Activated CD8-positive, alpha-beta memory T cell treated with anti-CD3 and anti-CD28 coated beads, Interleukin-2, amount 10 ng/mL, durations not matched to agents 7 days and 5 days (primary cell): ENCODE results near the gene PRKCQ. TPM values are rescaled to one million over a fixed set of nuclear protein-coding genes. Genes with fewer than 3 reads are reported as not detected.

Source experiments
- ATAC-seq: fragments of 150-1000 bp; cut with Tn5 transposase; one replicate; pipeline ENCODE4 v1.10.0; 2021; ENCODE audit warnings: moderate library complexity
- CTCF ChIA-PET: fragments of 350-600 bp; sonication (Branson Sonifier 250); formaldehyde crosslinking; loops from one replicate; lab custom pipeline; 2021; ENCODE audit warnings: antibody characterized with exemption; lab: Charles Lee
- DNase-seq: peaks from one replicate; pipeline ENCODE4 v3.0.0-alpha.2; 2020
- H3K27ac Mint-ChIP-seq: one replicate; pipeline ENCODE4 v1.8.0; 2021; ENCODE audit warnings: mild to moderate bottlenecking, mixed read lengths
- H3K27me3 Mint-ChIP-seq: one replicate; pipeline ENCODE4 v1.8.0; 2021; ENCODE audit warnings: mixed read lengths
- H3K36me3 Mint-ChIP-seq: one replicate; pipeline ENCODE4 v1.8.0; 2021; ENCODE audit warnings: mild to moderate bottlenecking, mixed read lengths
- H3K4me1 Mint-ChIP-seq: one replicate; pipeline ENCODE4 v1.8.0; 2021; ENCODE audit warnings: mixed read lengths
- H3K4me3 Mint-ChIP-seq: one replicate; pipeline ENCODE4 v1.8.0; 2021; ENCODE audit warnings: mild to moderate bottlenecking, moderate library complexity, mixed read lengths
- H3K9me3 Mint-ChIP-seq: one replicate; pipeline ENCODE4 v1.8.0; 2022; ENCODE audit warnings: low read depth, mixed read lengths
- total RNA-seq, 2 experiments: library from RNA; stranded (reverse); gene quantifications; one replicate each; pipeline ENCODE4 v1.2.3, GENCODE V29; 2021

Gene PRKCQ
- total RNA-seq, 2 experiments from 2014 or later: 51.0 to 58.7 TPM

DNA sequence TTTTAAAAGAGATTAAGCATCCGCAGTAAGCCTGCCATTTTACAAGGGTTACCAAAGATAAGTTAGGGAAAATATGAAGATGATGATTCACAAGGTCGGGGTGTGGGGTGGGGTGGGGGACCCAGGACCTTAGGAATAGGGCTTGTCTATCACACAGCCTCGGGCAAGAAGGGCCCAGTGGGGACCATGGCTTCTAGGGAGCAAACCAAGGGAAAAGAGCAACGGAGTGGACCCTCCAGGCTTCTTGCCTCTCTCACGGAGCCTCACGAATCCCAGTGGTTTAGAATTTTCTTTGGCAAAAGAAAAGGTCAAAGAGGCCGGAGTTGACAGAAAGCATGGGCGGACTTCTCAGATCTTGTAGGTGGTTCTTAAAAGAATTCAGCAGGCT lies 1.3 kb downstream of the PRKCQ start:
- CTCF ChIA-PET: interaction anchor here (0.7 to 7.1 kb wide), 16 partner anchors 9 to 166 kb away, joined by 3 to 56 read pairs (median 7); no protein-coding TSS in a partner anchor
- Mint-ChIP-seq H3K4me3 (peak overlapping the region; percentile 84), H3K4me1 (peaks cover 59% of the 10 kb centered on the region), H3K27me3 (no peaks in the 10 kb centered on the region), H3K36me3 (peaks cover 53% of the 10 kb centered on the region), H3K9me3 (no peaks in the 10 kb centered on the region), H3K27ac (peak overlapping the region; percentile 90)
- DNase-seq: no peak
- ATAC-seq: no peak

- peaks cover 49% of the 10 kb centered on the region for H3K36me3 Mint-ChIP-seq
- peak; percentile 71 for DNase-seq
Observed at GRCh38 chr10:6578251-6578771, 1.8 kb downstream of the PRKCQ start.

GRCh38 chr10:6576326-6576725 lies 3.8 kb downstream of the PRKCQ start:
- Mint-ChIP-seq H3K27me3 (no peaks in the 10 kb centered on the region), H3K4me1 (peaks cover 52% of the 10 kb centered on the region), H3K9me3 (no peaks in the 10 kb centered on the region), H3K36me3 (peaks cover 39% of the 10 kb centered on the region), H3K27ac (peak overlapping the region; percentile 73), H3K4me3 (peak overlapping the region; percentile 67)
- CTCF ChIA-PET: interaction anchor here (0.7 to 7.1 kb wide), 9 partner anchors 13 to 489 kb away, joined by 3 to 56 read pairs (median 5); no protein-coding TSS in a partner anchor
- DNase-seq (no peak), ATAC-seq (no peak)

More at GRCh38 chr10:6578251-6578771, 1.8 kb downstream of the PRKCQ start:
- no peaks in the 10 kb centered on the region for H3K9me3 Mint-ChIP-seq
- peak overlapping the region; percentile 84 for H3K4me3 Mint-ChIP-seq
- peak overlapping the region; percentile 90 for H3K27ac Mint-ChIP-seq
- H3K4me1 Mint-ChIP-seq: peaks cover 59% of the 10 kb centered on the region
- CTCF ChIA-PET: interaction anchor here (0.7 to 7.1 kb wide), 18 partner anchors 9 to 491 kb away, joined by 3 to 56 read pairs (median 6); no protein-coding TSS in a partner anchor
- ATAC-seq: peak; percentile 17
- H3K27me3 Mint-ChIP-seq: no peaks in the 10 kb centered on the region

DNA sequence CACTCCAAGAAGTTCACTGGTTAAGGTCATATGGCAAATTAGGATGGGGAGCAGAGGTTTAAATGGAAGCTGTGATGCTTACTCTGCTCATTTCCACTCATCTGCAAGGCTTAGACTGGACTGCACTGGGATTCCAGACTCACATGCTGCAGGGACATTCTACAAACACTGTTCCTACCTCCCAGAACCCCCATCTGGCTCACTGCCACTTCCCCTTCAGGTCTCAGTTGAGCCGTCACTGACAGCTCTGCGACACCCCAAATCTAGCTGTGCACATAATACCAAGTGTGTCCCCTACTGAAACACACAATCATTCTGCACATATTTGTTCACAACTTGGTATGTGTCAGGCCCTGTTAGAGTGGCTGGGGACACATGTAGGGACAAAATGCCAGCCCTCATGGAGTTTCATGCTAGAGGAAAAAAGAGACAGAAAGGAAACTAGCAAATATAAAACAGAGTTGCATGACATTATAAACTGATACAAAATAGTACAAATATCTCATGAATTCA lies 5.4 kb downstream of the PRKCQ start:
- H3K36me3 Mint-ChIP-seq: peaks cover 47% of the 10 kb centered on the region
- no peaks in the 10 kb centered on the region for H3K27me3 Mint-ChIP-seq
- no peaks in the 10 kb centered on the region for H3K9me3 Mint-ChIP-seq
- H3K4me3 Mint-ChIP-seq: peak overlapping the region; percentile 2
- CTCF ChIA-PET: interaction anchor here (1.0 kb wide), 1 partner anchor 11 kb away, joined by 3 read pairs; no protein-coding TSS in a partner anchor
- ATAC-seq (no peak), DNase-seq (no peak)
- H3K4me1 Mint-ChIP-seq: peaks cover 66% of the 10 kb centered on the region
- peak overlapping the region; percentile 8 for H3K27ac Mint-ChIP-seq

- DNase-seq (no peak), ATAC-seq (no peak)
- H3K4me3 Mint-ChIP-seq: no peak overlapping the region
- no peaks in the 10 kb centered on the region for H3K9me3 Mint-ChIP-seq
- peaks cover 72% of the 10 kb centered on the region for H3K4me1 Mint-ChIP-seq
- no peaks in the 10 kb centered on the region for H3K27me3 Mint-ChIP-seq
- H3K36me3 Mint-ChIP-seq: peaks cover 37% of the 10 kb centered on the region
- H3K27ac Mint-ChIP-seq: no peak overlapping the region
- CTCF ChIA-PET: interaction anchor here (1.2 to 1.5 kb wide), 3 partner anchors 10 to 126 kb away, joined by 3 read pairs; partner anchors contain the start of gene PRKCQ
Observed at GRCh38 chr10:6570893-6571292, 9.2 kb downstream of the PRKCQ start.

- Mint-ChIP-seq H3K36me3 (peaks cover 31% of the 10 kb centered on the region), H3K4me3 (no peak overlapping the region), H3K27ac (no peak overlapping the region), H3K4me1 (peaks cover 68% of the 10 kb centered on the region), H3K9me3 (no peaks in the 10 kb centered on the region), H3K27me3 (no peaks in the 10 kb centered on the region)
- CTCF ChIA-PET: interaction anchor here (1.0 to 1.6 kb wide), 3 partner anchors 9 to 78 kb away, joined by 3 to 4 read pairs (median 3); no protein-coding TSS in a partner anchor
- DNase-seq (no peak), ATAC-seq (no peak)
Observed at GRCh38 chr10:6569259-6569658, 10.8 kb downstream of the PRKCQ start.

- no peak for ATAC-seq
- H3K36me3 Mint-ChIP-seq: peaks cover 37% of the 10 kb centered on the region
- no peak overlapping the region for H3K27ac Mint-ChIP-seq
- H3K27me3 Mint-ChIP-seq: no peaks in the 10 kb centered on the region
- H3K4me3 Mint-ChIP-seq: no peak overlapping the region
- no peaks in the 10 kb centered on the region for H3K9me3 Mint-ChIP-seq
- CTCF ChIA-PET: interaction anchor here (1.2 kb wide), 1 partner anchor 13 kb away, joined by 3 read pairs; no protein-coding TSS in a partner anchor
- DNase-seq: no peak
- peaks cover 72% of the 10 kb centered on the region for H3K4me1 Mint-ChIP-seq
Observed at GRCh38 chr10:6567884-6568283, 12.2 kb downstream of the PRKCQ start.

- no peaks in the 10 kb centered on the region for H3K27me3 Mint-ChIP-seq
- H3K36me3 Mint-ChIP-seq: peaks cover 33% of the 10 kb centered on the region
- peaks cover 75% of the 10 kb centered on the region for H3K4me1 Mint-ChIP-seq
- ATAC-seq: no peak
- no peak for DNase-seq
- CTCF ChIA-PET: interaction anchor here (1.2 kb wide), 2 partner anchors 11 to 13 kb away, joined by 3 to 5 read pairs; no protein-coding TSS in a partner anchor
- no peak overlapping the region for H3K4me3 Mint-ChIP-seq
- H3K9me3 Mint-ChIP-seq: no peaks in the 10 kb centered on the region
- H3K27ac Mint-ChIP-seq: no peak overlapping the region
Observed at GRCh38 chr10:6567203-6567703, 12.8 kb downstream of the PRKCQ start.

DNA sequence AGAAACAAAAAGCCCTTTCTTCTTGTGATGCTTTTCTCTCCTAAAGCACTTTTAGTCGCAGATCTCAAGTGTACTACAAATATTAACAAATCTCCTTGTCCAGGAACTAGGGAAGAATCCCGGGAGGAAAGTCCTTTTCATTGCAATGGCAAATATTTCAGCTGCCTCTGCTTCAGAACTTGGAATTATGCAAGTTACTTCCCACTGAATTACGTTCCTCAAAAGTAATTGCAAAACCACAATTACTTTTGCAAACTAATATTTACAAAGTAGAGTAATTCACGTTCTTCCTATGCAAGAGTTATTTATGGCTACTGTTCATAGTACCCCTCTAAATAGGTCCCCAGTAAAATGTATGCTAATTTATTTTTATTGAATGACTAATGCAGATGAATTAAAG lies 14.5 kb downstream of the PRKCQ start:
- ATAC-seq: no peak
- peaks cover 76% of the 10 kb centered on the region for H3K4me1 Mint-ChIP-seq
- H3K27me3 Mint-ChIP-seq: no peaks in the 10 kb centered on the region
- CTCF ChIA-PET: no interaction called here
- peaks cover 31% of the 10 kb centered on the region for H3K36me3 Mint-ChIP-seq
- no peak overlapping the region for H3K4me3 Mint-ChIP-seq
- H3K9me3 Mint-ChIP-seq: no peaks in the 10 kb centered on the region
- DNase-seq: no peak
- no peak overlapping the region for H3K27ac Mint-ChIP-seq

DNA sequence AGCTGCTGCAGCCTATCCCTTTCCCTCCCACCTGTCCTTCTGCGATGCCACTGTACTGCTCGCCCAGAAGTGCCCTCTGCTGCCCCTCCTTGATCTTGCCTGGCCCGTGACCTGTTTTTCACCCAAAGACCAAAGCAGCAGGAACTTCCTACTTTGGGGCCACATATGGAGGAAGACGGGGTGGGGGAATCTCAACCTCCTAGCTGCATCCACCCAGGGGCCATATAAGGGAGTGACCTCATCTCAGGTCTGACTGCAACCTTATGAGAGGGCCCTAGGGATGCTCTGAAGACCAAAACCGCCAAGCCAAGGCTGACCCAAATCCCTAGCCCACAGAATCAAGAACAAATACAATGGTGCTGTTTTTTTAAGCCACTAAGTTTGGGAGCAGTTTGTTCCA lies 15.7 kb downstream of the PRKCQ start:
- H3K27me3 Mint-ChIP-seq: no peaks in the 10 kb centered on the region

DNA sequence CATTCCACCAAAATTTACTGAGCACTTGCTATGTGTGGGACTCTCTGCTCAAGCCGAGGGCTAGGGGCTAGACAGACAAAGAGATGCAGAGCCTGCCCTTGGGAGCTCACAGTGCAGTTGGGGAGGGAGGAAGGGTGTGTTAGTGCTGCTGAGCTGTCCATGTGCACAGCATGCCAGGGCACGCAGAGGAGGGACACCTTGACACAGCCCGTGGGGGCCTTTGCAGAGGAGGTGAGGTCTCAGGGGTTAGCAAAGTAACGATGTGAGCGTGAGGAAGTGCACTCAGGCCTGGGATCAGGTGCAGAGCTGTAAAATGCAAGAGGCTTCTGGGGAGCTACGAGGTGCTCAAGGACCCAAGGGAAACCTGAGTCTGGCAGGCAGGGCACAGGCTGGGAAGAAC lies 16.3 kb downstream of the PRKCQ start:
- peaks cover 27% of the 10 kb centered on the region for H3K36me3 Mint-ChIP-seq
- CTCF ChIA-PET: interaction anchor here (1.0 to 3.8 kb wide), 10 partner anchors 9 to 118 kb away, joined by 3 to 19 read pairs (median 5); no protein-coding TSS in a partner anchor
- no peaks in the 10 kb centered on the region for H3K27me3 Mint-ChIP-seq
- DNase-seq (no peak), ATAC-seq (peak; percentile 10)
- H3K27ac Mint-ChIP-seq: peak overlapping the region; percentile 79
- H3K9me3 Mint-ChIP-seq: no peaks in the 10 kb centered on the region
- H3K4me1 Mint-ChIP-seq: peaks cover 77% of the 10 kb centered on the region
- H3K4me3 Mint-ChIP-seq: peak overlapping the region; percentile 53

More for the DNA sequence above, 15.7 kb downstream of the PRKCQ start:
- Mint-ChIP-seq H3K27ac (peak overlapping the region; percentile 79), H3K4me3 (no peak overlapping the region), H3K9me3 (no peaks in the 10 kb centered on the region), H3K4me1 (peaks cover 77% of the 10 kb centered on the region), H3K36me3 (peaks cover 30% of the 10 kb centered on the region)
- ATAC-seq (peak; percentile 12), DNase-seq (no peak)
- CTCF ChIA-PET: interaction anchor here (1.0 to 3.8 kb wide), 5 partner anchors 13 to 91 kb away, joined by 3 to 19 read pairs (median 4); no protein-coding TSS in a partner anchor

DNA sequence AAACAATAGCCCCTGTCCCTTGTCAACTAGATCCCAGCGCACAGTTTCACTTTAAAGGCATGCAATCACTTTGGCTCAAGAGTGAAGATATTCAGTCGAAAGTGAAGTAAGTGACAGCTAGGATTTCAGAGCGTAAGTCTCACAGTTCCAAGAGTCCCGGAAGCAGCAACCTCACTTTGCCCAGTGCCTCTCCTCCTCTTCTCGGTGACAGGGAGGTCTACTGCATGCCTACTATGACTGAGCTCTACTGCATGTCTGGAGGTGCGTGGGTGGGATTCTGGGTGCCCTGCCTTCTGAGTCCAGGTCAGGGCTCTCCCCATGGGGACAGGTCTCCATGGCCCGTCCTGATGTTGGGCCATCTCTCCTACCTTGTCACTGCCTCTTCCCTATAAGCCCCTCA lies 17.0 kb downstream of the PRKCQ start:
- peak; percentile 74 for ATAC-seq
- peaks cover 29% of the 10 kb centered on the region for H3K36me3 Mint-ChIP-seq
- H3K27me3 Mint-ChIP-seq: no peaks in the 10 kb centered on the region
- H3K27ac Mint-ChIP-seq: peak overlapping the region; percentile 79
- peak overlapping the region; percentile 53 for H3K4me3 Mint-ChIP-seq
- H3K4me1 Mint-ChIP-seq: peaks cover 84% of the 10 kb centered on the region
- CTCF ChIA-PET: interaction anchor here (1.0 to 3.8 kb wide), 12 partner anchors 9 to 117 kb away, joined by 3 to 19 read pairs (median 4); partner anchors contain the start of gene PRKCQ
- DNase-seq: peak; percentile 76
- no peaks in the 10 kb centered on the region for H3K9me3 Mint-ChIP-seq

GRCh38 chr10:6562221-6562620 lies 17.9 kb downstream of the PRKCQ start:
- H3K4me3 Mint-ChIP-seq: peak overlapping the region; percentile 53
- DNase-seq: no peak
- no peak for ATAC-seq
- H3K27ac Mint-ChIP-seq: peak overlapping the region; percentile 79
- H3K9me3 Mint-ChIP-seq: no peaks in the 10 kb centered on the region
- H3K36me3 Mint-ChIP-seq: peaks cover 36% of the 10 kb centered on the region
- H3K27me3 Mint-ChIP-seq: no peaks in the 10 kb centered on the region
- peaks cover 87% of the 10 kb centered on the region for H3K4me1 Mint-ChIP-seq
- CTCF ChIA-PET: interaction anchor here (0.6 to 3.8 kb wide), 11 partner anchors 15 to 116 kb away, joined by 3 to 19 read pairs (median 4); partner anchors contain the start of gene PRKCQ
